ENCODE measurements around the gene LSR. TPM values are rescaled to one million over a fixed set of nuclear protein-coding genes. Genes with fewer than 3 reads are reported as not detected.

Gene LSR
- total RNA-seq, 1 donor from 2014 or later = 27.1 TPM

DNA sequence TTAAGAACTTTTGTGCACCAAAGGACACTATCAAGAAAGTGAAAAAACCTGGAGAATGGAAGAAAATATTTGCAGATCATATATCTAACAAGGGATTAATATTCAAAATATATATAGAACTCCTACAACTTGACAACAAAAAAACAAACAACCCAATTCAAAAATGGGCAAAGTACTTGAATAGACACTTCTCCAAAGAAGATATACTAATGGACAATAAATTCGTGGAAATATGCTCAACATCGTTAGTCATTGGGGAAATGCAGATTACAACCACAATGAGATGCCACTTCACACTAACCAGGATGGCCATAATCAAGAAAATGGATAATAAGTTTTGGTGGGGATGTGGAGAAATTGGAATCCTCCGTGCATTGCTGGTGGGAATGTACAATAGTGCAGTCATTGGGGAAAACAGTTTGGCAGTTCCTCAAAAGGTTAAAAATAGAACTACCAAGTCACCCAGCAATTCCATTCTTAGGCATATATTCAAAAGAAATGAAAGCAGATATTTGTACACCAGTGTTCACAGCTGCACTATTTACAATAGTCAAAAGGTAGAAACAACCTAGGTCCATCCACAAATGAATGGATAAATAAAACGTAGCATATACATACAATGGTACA, 2.2 kb upstream of the LSR start:
- H3F3A ChIP-seq (ENCODE audit: low read depth) = peaks cover 18% of the 10 kb centered on the region
- Mint-ChIP-seq H3K9me3 (peaks cover 9% of the 10 kb centered on the region), H3K4me1 (peaks cover 12% of the 10 kb centered on the region), H3K4me3 (no peak overlapping the region), H3K27me3 (ENCODE audit: insufficient read depth, low read depth) (peaks cover 23% of the 10 kb centered on the region), H3K36me3 (peaks cover 7% of the 10 kb centered on the region), H3K27ac (no peak overlapping the region)
- H3K9ac ChIP-seq = no peak overlapping the region
- H4K20me1 ChIP-seq (ENCODE audit: low read depth) = peaks cover 23% of the 10 kb centered on the region
- H2AFZ ChIP-seq (replicated peaks) = no peak overlapping the region
- no peak overlapping the region for H3K4me2 ChIP-seq
- no peak overlapping the region for H3K27ac ChIP-seq
- H3K79me2 ChIP-seq (ENCODE audit: low read depth) = peaks cover 27% of the 10 kb centered on the region
- H3K9me3 ChIP-seq (ENCODE audit: low read depth) = peaks cover 6% of the 10 kb centered on the region
- no peaks in the 10 kb centered on the region for H3K36me3 ChIP-seq
- DNase-seq (ENCODE audit: low spot score) = no peak
- H3K4me1 ChIP-seq = peaks cover 8% of the 10 kb centered on the region
- H3K27me3 ChIP-seq = no peaks in the 10 kb centered on the region
- H3K4me3 ChIP-seq = no peak overlapping the region
- TF ChIP-seq EZH2 (IDR thresholded peaks at IDR 0.05) = no peak

- Histone ChIP-seq H2AFZ (replicated peaks) (peak overlapping the region; percentile 97), H3K36me3 (no peaks in the 10 kb centered on the region), H3K9ac (peak overlapping the region; percentile 97), H3K4me3 (peak overlapping the region; percentile 95), H3K4me1 (peaks cover 8% of the 10 kb centered on the region), H3K79me2 (ENCODE audit: low read depth) (peaks cover 35% of the 10 kb centered on the region), H3F3A (ENCODE audit: low read depth) (peaks cover 18% of the 10 kb centered on the region), H3K27ac (peak overlapping the region; percentile 99), H3K4me2 (peak overlapping the region; percentile 83), H3K27me3 (no peaks in the 10 kb centered on the region), H4K20me1 (ENCODE audit: low read depth) (peaks cover 27% of the 10 kb centered on the region), H3K9me3 (ENCODE audit: low read depth) (no peaks in the 10 kb centered on the region)
- TF ChIP-seq EZH2phosphoT487 (IDR thresholded peaks at IDR 0.05) (no peak), EZH2 (IDR thresholded peaks at IDR 0.05) (peak; percentile 38)
- TF ChIP-seq, protein P1, sequence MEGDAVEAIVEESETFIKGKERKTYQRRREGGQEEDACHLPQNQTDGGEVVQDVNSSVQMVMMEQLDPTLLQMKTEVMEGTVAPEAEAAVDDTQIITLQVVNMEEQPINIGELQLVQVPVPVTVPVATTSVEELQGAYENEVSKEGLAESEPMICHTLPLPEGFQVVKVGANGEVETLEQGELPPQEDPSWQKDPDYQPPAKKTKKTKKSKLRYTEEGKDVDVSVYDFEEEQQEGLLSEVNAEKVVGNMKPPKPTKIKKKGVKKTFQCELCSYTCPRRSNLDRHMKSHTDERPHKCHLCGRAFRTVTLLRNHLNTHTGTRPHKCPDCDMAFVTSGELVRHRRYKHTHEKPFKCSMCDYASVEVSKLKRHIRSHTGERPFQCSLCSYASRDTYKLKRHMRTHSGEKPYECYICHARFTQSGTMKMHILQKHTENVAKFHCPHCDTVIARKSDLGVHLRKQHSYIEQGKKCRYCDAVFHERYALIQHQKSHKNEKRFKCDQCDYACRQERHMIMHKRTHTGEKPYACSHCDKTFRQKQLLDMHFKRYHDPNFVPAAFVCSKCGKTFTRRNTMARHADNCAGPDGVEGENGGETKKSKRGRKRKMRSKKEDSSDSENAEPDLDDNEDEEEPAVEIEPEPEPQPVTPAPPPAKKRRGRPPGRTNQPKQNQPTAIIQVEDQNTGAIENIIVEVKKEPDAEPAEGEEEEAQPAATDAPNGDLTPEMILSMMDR (IDR thresholded peaks at IDR 0.05) = peak; percentile 50
- peak; percentile 98 for DNase-seq (ENCODE audit: low spot score)
- H3K27ac Mint-ChIP-seq = peak overlapping the region; percentile 96
- peaks cover 6% of the 10 kb centered on the region for H3K9me3 Mint-ChIP-seq
- H3K4me1 Mint-ChIP-seq = peaks cover 12% of the 10 kb centered on the region
- peak overlapping the region; percentile 96 for H3K4me3 Mint-ChIP-seq
- H3K27me3 Mint-ChIP-seq (ENCODE audit: insufficient read depth, low read depth) = peaks cover 28% of the 10 kb centered on the region
- peaks cover 9% of the 10 kb centered on the region for H3K36me3 Mint-ChIP-seq
These were observed 1.1 kb upstream of the LSR start for GRCh38 chr19:35247526-35248309.

DNA sequence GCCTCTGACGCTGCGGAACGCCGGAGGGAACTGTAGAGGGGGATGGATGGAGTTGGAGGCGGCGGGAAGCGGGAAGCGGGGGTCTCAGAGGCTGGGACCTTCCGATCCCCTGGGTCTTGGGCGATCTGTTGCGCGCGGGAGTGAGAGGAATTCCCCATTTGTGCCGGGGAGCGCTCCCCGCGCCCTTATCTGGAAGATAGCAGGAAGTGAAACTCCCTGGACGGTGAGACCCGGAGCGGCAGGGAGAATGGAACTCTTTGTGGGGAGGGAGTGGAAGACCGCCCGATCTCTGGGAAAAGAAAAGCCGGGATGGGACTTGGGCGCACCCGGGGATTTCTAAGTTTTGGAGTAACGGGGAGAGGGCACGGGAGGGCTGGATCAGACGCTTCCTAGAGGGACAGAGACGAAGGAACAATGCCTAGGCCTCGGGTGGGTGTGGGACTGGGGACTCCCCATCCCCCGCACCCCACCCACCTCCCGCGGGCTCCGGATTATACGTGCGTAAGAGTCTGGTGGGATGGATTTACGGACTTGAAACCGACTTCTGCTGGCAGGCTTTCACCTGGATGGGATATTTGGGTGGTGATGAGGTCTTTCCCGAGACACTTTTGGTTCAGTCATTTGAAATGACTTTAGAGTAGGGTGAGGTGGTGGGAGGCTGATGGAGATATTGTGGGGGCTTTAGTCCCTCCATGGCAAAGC, 495 bp downstream of the LSR start:
- peaks cover 8% of the 10 kb centered on the region for H3K4me1 ChIP-seq
- Mint-ChIP-seq H3K4me1 (peaks cover 12% of the 10 kb centered on the region), H3K27ac (peak overlapping the region; percentile 96), H3K9me3 (peaks cover 6% of the 10 kb centered on the region), H3K4me3 (peak overlapping the region; percentile 96), H3K27me3 (ENCODE audit: insufficient read depth, low read depth) (peaks cover 28% of the 10 kb centered on the region), H3K36me3 (peaks cover 11% of the 10 kb centered on the region)
- no peaks in the 10 kb centered on the region for H3K9me3 ChIP-seq (ENCODE audit: low read depth)
- peak; percentile 65 for DNase-seq (ENCODE audit: low spot score)
- H3K27me3 ChIP-seq = no peaks in the 10 kb centered on the region
- no peak overlapping the region for H3K27ac ChIP-seq
- H3K9ac ChIP-seq = peak overlapping the region; percentile 97
- peaks cover 39% of the 10 kb centered on the region for H4K20me1 ChIP-seq (ENCODE audit: low read depth)
- peak overlapping the region; percentile 95 for H3K4me3 ChIP-seq
- H3K36me3 ChIP-seq = no peaks in the 10 kb centered on the region
- H3K4me2 ChIP-seq = peak overlapping the region; percentile 83
- peak overlapping the region; percentile 97 for H2AFZ ChIP-seq (replicated peaks)
- peaks cover 46% of the 10 kb centered on the region for H3K79me2 ChIP-seq (ENCODE audit: low read depth)
- peaks cover 18% of the 10 kb centered on the region for H3F3A ChIP-seq (ENCODE audit: low read depth)
- no peak for TF ChIP-seq EZH2phosphoT487 (IDR thresholded peaks at IDR 0.05)
- TF ChIP-seq EZH2 (IDR thresholded peaks at IDR 0.05) = no peak
- TF ChIP-seq, protein P1 (IDR thresholded peaks at IDR 0.05) = no peak

All from neural progenitor cell (in vitro differentiated cells).